IPS-15b (cell line): ENCODE data around the gene TM7SF3.
"Not testable (repeated sequence)": the region's sequence is repeated elsewhere in the genome, so short reads cannot be mapped to it uniquely, and the experiment has no call there.

Source experiments
- H3K27me3 ChIP-seq: one replicate; pipeline ENCODE4 v1.6.1; 2013; ENCODE audit warnings: low read length; ENCODE audit not compliant: control insufficient read depth, insufficient read depth
- H3K36me3 ChIP-seq: one replicate; pipeline ENCODE4 v1.6.1; 2013; ENCODE audit warnings: low read length; ENCODE audit not compliant: control insufficient read depth, insufficient read depth
- H3K4me1 ChIP-seq: one replicate; pipeline ENCODE4 v1.6.1; 2013; ENCODE audit warnings: mild to moderate bottlenecking, low read length; ENCODE audit not compliant: control insufficient read depth, insufficient read depth
- H3K4me3 ChIP-seq: one replicate; pipeline ENCODE4 v1.5.1; 2013; ENCODE audit warnings: low read depth, low read length
- H3K9ac ChIP-seq: one replicate; pipeline ENCODE4 v1.6.1; 2013; ENCODE audit warnings: low read depth, mild to moderate bottlenecking, low read length
- H3K9me3 ChIP-seq: one replicate; pipeline ENCODE4 v1.6.1; 2013; ENCODE audit warnings: mild to moderate bottlenecking, low read length; ENCODE audit not compliant: control insufficient read depth, insufficient read depth

TM7SF3 gene, protein sequence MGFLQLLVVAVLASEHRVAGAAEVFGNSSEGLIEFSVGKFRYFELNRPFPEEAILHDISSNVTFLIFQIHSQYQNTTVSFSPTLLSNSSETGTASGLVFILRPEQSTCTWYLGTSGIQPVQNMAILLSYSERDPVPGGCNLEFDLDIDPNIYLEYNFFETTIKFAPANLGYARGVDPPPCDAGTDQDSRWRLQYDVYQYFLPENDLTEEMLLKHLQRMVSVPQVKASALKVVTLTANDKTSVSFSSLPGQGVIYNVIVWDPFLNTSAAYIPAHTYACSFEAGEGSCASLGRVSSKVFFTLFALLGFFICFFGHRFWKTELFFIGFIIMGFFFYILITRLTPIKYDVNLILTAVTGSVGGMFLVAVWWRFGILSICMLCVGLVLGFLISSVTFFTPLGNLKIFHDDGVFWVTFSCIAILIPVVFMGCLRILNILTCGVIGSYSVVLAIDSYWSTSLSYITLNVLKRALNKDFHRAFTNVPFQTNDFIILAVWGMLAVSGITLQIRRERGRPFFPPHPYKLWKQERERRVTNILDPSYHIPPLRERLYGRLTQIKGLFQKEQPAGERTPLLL

DNA sequence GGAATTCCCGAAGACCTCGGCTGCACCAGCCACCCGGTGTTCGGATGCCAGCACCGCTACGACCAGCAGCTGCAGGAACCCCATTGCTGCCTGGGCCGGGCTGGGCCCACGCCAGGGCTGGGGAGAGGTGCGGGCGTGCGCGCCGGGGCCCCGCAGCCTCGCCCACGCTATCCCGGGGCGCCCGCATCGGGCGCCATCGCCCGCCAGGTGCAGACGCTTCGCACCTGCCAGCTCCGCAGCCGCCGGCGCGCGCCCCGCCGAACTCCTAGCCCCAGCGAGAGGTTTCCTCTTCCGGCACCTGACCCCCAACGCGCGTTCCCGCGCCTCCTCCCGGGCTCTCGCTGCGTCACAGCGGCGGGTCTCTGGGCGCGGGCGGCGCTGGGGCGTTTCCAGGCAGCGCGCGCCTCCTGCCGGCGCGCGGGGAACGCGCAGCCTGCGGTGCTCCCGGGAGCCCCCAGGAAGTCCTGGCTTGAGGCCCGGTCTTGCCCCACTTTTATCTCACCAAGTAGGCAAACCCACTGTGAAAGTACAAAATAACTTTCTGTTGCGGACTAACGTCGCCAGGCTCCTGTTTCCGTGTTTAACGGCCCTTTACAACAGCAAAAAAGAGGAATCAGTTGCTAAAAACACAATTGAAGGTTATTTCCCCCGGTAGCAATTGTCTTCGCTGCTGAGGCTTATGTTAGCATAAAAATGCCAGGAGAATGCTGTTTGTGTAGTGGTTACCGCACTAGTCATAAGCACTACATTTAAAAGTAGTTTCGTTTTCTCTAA is at the start of gene TM7SF3:
TM7SF3 (minus strand) TSS at position 300 of the 774 bp plus-strand sequence; CDS start at position 84, 216 bp downstream.
- no peaks in the 10 kb centered on the region for H3K36me3 ChIP-seq
- no peaks in the 10 kb centered on the region for H3K9me3 ChIP-seq
- no peaks in the 10 kb centered on the region for H3K27me3 ChIP-seq
- H3K9ac ChIP-seq, result peak within 1 kb of the TSS; percentile 71
- peak within 1 kb of the TSS; percentile 85 for H3K4me3 ChIP-seq
- H3K4me1 ChIP-seq, result peaks cover 10% of the 10 kb centered on the region

DNA sequence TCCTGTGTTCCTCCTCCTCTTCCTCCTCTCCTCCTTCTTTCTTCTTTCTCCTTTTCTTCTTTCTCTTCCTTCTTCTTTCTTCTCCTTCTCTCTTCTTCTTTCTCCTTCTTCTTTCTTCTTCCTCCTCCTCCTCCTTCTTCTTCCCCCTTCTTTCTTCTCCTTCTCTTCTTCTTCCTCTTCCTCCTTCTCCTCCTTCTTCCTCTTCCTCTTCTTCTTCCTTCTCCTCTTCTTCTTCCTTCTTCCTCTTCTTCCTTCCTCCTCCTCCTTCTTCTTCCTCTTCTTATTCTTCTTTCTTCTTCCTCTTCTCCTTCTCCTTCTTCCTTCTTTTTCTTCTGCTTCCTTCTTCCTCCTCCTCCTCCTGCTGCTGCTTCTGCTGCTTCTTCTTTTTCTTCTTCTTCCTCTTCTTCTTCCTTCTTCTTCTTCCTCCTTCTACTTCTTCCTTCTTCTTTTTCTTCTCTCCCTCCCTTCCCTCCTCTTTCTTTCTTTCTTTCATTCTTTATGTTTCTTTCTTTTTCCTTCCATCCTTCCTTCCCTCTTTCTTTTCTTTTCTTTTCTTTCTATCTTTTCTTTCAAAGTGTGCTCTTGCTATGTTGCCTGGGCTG is 49.2 kb upstream of the TM7SF3 start:
- H3K36me3 ChIP-seq, result no peaks in the 10 kb centered on the region
- H3K9me3 ChIP-seq, result no peaks in the 10 kb centered on the region
- no peaks in the 10 kb centered on the region for H3K4me1 ChIP-seq
- H3K4me3 ChIP-seq, result no peak overlapping the region
- H3K9ac ChIP-seq, result no peak overlapping the region
- H3K27me3 ChIP-seq, result no peaks in the 10 kb centered on the region

DNA sequence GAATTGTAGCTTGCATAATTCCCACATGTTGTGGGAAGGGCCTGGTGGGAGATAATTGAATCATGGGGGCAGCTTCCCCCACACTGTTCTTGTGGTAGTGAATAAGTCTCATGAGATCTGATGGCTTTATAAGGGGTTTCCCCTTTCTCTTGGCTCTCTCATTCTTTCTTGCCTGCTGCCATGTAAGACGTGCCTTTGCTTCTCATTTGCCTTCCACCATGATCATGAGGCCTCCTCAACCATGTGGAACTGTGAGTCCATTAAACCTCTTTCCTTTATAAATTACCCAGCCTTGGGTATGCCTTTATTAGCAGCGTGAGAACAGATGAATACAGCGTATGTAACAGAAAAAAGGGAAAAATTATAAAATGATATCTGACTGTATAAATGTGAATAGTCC is 47.1 kb upstream of the TM7SF3 start:
- H3K36me3 ChIP-seq, result no peaks in the 10 kb centered on the region
- no peak overlapping the region for H3K4me3 ChIP-seq
- no peaks in the 10 kb centered on the region for H3K9me3 ChIP-seq
- H3K4me1 ChIP-seq, result no peaks in the 10 kb centered on the region
- no peak overlapping the region for H3K9ac ChIP-seq
- H3K27me3 ChIP-seq, result no peaks in the 10 kb centered on the region

DNA sequence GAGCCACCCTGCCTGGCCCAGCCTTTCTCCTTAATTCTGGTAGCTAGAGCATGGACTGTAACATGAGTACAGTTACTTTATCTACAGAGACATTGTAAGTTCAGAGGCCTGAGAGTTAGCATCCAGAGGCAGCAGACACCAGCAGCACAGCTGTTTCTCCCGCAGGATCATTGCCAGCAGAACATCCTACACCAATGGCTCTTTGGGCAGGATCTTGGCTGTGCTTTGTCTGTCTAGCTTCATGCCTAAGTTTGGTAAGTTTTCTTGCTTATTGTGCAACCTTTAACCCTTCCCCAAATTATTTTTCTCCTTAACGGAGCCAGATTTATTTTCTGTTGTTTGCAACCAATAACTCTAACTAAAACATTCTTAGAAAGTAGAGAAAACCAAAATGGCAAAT is 46.6 kb upstream of the TM7SF3 start:
- H3K36me3 ChIP-seq, result no peaks in the 10 kb centered on the region
- no peaks in the 10 kb centered on the region for H3K4me1 ChIP-seq
- H3K27me3 ChIP-seq, result no peaks in the 10 kb centered on the region
- H3K9ac ChIP-seq, result no peak overlapping the region
- no peak overlapping the region for H3K4me3 ChIP-seq
- H3K9me3 ChIP-seq, result no peaks in the 10 kb centered on the region

DNA sequence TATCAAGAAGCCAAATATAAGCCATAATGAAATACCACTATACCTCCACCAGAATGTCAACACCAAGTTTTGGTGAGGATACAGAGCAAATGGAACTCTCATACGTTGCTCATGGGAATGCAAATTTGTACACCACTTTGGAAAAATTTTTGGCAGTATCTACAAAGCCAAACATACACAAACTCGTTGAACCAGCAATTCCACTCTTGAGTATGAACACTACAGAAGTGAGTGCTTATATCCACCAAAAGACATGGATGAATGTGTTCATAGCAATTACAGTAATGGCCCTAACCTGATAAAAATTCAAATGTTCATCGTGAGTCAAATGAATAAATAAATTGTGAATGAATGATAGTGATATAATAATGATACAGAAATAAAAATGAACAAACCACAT is 43.4 kb upstream of the TM7SF3 start:
- H3K9ac ChIP-seq, result no peak overlapping the region
- H3K36me3 ChIP-seq, result no peaks in the 10 kb centered on the region
- H3K9me3 ChIP-seq, result no peaks in the 10 kb centered on the region
- H3K4me1 ChIP-seq, result no peaks in the 10 kb centered on the region
- H3K27me3 ChIP-seq, result no peaks in the 10 kb centered on the region
- no peak overlapping the region for H3K4me3 ChIP-seq

DNA sequence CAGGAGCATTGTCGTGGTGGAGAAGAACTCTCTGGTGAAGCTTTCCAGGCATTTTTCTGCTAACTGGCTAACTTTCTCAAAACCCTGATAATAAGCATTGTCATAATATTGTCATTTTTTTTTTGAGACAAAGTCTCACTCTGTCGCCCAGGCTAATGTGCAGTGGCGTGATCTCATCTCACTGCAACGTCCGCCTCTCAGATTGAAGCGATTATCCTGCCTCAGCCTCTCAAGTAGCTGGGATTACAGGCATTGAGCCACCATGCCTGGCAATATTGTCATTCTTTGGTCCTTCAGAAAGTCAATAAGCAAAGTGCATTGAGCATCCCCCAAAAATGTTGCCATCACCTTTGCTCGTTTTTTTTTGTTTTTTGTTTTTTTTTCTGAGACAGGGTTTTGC is 41.8 kb upstream of the TM7SF3 start:
- H3K27me3 ChIP-seq, result no peaks in the 10 kb centered on the region
- no peak overlapping the region for H3K4me3 ChIP-seq
- no peak overlapping the region for H3K9ac ChIP-seq
- no peaks in the 10 kb centered on the region for H3K36me3 ChIP-seq
- no peaks in the 10 kb centered on the region for H3K9me3 ChIP-seq
- no peaks in the 10 kb centered on the region for H3K4me1 ChIP-seq

DNA sequence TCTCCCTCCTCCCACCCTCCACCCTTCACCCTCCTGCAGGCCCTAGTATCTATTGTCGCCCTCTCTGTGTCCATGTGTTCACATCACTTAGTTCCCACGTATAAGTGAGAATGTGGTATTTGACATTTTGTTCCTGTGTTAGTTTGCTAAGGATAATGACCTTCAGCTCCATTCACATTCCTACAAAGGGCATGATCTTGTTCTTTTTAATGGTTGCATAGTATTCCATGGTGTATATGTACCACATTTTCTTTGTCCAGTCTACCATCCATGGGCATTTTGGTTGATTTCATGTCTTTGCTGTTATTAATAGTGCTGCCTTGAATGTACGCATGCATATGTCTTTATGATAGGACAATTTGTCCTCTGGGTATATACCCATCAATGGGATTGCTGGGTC is 38.6 kb upstream of the TM7SF3 start:
- H3K9me3 ChIP-seq, result no peaks in the 10 kb centered on the region
- H3K9ac ChIP-seq, result no peak overlapping the region
- no peak overlapping the region for H3K4me3 ChIP-seq
- H3K4me1 ChIP-seq, result no peaks in the 10 kb centered on the region
- H3K36me3 ChIP-seq, result no peaks in the 10 kb centered on the region
- no peaks in the 10 kb centered on the region for H3K27me3 ChIP-seq

DNA sequence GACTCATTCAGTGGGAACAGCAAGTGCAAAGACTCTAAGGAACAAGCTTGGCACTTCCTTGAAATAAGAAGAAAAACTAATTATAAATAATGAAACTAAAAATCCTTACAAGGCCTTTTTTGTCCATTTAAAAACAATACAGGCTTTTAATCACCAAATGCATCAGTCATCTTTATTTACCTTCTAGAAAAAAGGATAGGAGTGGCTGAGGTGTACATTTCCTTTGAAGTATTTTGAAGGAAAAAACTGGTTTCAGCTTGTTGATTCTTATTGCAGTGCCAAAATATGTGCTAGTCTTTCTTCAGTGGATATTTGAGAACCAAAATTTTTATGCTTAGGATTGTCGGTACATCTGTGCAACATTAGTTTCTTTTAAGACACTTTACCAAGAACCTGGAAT is 38.0 kb upstream of the TM7SF3 start:
- H3K4me3 ChIP-seq, result no peak overlapping the region

DNA sequence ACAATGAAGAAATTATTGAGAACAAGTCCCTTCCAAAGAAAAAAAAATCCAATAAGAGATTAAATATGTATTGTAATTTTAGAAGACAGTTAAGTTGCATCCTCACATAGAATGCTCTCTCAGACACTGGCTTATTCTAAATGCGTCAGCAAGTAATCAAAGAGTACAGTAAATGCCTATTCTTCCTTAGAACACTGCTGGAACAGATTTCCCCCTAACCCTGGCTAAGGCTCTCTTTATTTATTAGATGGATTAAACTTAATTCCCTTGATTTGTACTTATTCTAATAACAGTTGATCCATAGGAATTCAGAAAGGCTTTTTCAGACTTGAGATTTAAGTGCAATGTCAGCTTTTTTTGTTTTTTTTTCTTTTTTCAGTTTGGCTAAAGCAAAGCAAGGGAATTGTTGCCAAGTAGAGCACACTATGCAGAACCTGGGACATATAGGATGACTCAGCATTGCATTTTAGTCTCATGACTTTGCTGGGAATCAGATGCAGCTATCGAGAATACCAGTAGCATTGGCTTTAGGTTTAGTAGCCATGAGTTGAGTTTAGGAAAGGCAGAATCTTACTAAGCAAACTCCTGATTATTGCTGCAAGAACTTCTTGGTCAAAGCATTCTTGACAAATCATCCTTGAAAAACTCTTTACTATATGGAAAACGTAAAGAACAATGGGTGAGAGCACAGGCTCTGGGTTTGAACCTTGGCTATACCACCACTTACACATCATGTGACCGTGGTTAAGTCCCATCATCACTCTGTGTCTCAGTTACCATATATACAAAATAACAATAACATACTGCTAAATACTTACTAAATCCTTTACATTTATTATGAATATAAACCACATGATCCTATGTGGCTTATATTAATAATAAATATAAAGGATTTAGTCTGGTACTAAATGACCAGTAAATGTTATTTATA is 34.9 kb upstream of the TM7SF3 start:
- no peaks in the 10 kb centered on the region for H3K36me3 ChIP-seq
- H3K4me3 ChIP-seq, result no peak overlapping the region
- no peaks in the 10 kb centered on the region for H3K9me3 ChIP-seq
- H3K4me1 ChIP-seq, result no peaks in the 10 kb centered on the region
- H3K27me3 ChIP-seq, result no peaks in the 10 kb centered on the region
- H3K9ac ChIP-seq, result no peak overlapping the region

More for the DNA sequence above, 38.0 kb upstream of the TM7SF3 start:
- Histone ChIP-seq H3K36me3 (no peaks in the 10 kb centered on the region), H3K9ac (no peak overlapping the region), H3K9me3 (no peaks in the 10 kb centered on the region), H3K27me3 (no peaks in the 10 kb centered on the region), H3K4me1 (no peaks in the 10 kb centered on the region)

DNA sequence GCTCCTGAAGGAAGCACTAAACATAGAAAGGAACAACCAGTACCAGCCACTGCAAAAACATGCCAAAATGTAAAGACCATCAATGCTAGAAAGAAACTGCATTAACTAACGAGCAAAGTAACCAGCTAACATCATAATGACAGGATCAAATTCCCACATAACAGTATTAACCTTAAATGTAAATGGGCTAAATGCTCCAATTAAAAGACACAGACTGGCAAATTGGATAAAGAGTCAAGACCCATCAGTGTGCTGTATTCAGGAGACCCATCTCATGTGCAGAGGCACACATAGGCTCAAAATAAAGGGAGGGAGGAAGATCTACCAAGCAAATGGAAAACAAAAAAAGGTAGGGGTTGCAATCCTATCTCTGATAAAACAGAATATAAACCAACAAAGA is 27.8 kb upstream of the TM7SF3 start:
- H3K4me1 ChIP-seq, H3K27me3 ChIP-seq, H3K4me3 ChIP-seq, H3K9me3 ChIP-seq, H3K9ac ChIP-seq, H3K36me3 ChIP-seq: not testable (repeated sequence)

DNA sequence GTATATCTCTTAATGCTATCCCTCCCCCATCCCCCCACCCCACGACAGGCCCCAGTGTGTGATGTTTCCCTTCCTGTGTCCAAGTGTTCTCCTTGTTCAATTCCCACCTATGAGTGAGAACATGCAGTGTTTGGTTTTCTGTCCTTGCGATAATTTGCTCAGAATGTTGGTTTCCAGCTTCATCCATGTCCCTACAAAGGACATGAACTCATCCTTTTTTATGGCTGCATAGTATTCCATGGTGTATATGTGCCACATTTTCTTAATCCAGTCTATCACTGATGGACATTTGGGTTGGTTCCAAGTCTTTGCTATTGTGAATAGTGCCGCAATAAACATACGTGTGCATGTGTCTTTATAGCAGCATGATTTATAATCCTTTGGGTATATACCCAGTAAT is 26.5 kb upstream of the TM7SF3 start:
- H3K27me3 ChIP-seq, H3K9me3 ChIP-seq, H3K9ac ChIP-seq, H3K4me3 ChIP-seq, H3K4me1 ChIP-seq, H3K36me3 ChIP-seq: not testable (repeated sequence)
